ENCODE data around the gene SNAI1. TPM values are rescaled to one million over a fixed set of nuclear protein-coding genes. Genes with fewer than 3 reads are reported as not detected.
"Not testable (repeated sequence)": the region's sequence is repeated elsewhere in the genome, so short reads cannot be mapped to it uniquely, and the experiment has no call there.

The SNAI1 gene
- total RNA-seq, 8 experiments from 2014 or later, result 0.66 to 5.2 (median 1.9) TPM

DNA sequence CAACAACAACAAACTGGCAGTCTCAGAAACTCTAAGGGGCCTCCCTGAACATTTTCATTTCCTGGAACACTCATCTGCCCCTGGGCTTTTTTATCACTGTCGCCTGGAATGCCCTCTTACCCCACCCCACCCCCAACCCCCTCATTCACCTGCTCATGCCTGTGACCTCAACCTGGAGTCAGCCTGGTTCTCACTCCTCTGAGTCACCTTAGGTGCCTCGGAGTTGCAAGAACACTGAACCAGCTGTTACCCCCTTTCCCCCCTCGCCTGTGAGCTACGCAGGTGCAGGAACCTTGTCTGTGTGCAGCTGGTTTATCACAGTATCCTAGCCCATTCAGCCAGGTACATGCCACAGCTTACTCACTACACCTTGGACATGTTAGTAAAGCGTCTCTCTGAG, 12.8 kb upstream of the SNAI1 start:
- in situ Hi-C loops (cut with MboI; ENCODE audit: low pct_unique_long_range_greater_than_20kb in 2 of 9, low sequenced_read_pairs in 9 of 9, unreplicated experiment in 9 of 9), result loop anchor here in 2 of 9 experiments (10.0 kb wide), 1 partner anchor 105 kb away; no protein-coding TSS in a partner anchor
- WGBS, 10 experiments, result 80 to 100% (median 89%) methylated on average over 1 to 2 of the region's 5 CpGs; no CpG with 5 or more reads in 7 of the 10 experiments
- no peak for ATAC-seq (replicated peaks in 6 of 8)
- H3K27ac ChIP-seq, result no peak overlapping the region
- H3K4me3 ChIP-seq, result no peak overlapping the region
- H3K4me1 ChIP-seq (replicated peaks in 1 of 2), result no peaks in the 10 kb centered on the region

DNA sequence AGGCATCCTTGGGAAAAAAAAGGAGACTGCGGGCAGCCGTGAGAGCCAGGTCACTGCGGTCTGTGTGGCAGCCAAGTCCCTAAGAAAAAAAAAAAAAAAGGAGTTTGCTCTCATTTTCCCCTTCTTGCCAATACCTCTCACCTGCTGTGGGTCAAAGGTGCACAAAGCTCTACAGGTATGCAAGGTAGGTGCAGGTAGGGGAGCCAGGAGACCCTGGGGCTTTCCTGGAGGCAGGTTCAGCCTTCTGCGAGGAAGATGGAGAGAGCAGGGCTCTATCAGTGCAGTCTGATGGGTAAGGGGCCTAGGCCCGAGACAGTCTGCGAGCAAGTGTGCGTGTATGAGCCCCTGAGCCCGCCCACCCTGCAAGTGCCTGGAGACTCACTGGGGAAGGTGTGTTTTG, 12.3 kb upstream of the SNAI1 start:
- in situ Hi-C loops (cut with MboI; ENCODE audit: low pct_unique_long_range_greater_than_20kb in 2 of 9, low sequenced_read_pairs in 9 of 9, unreplicated experiment in 9 of 9), result loop anchor here in 2 of 9 experiments (10.0 kb wide), 1 partner anchor 104 kb away; no protein-coding TSS in a partner anchor
- Histone ChIP-seq H3K27ac (no peak overlapping the region), H3K4me1 (replicated peaks in 1 of 2) (no peaks in the 10 kb centered on the region), H3K4me3 (no peak overlapping the region)
- ATAC-seq (replicated peaks in 6 of 8), result no peak
- WGBS, 10 experiments, result 60 to 100% (median 90%) methylated on average over 1 to 3 of the region's 8 CpGs; no CpG with 5 or more reads in 4 of the 10 experiments

GRCh38 chr20:49973981-49974380, 8.8 kb upstream of the SNAI1 start:
- 58 to 100% (median 75%) methylated on average over 1 to 4 of the region's 4 CpGs; no CpG with 5 or more reads in 3 of the 10 experiments for WGBS, 10 experiments
- ATAC-seq (replicated peaks in 6 of 8), result no peak
- Histone ChIP-seq H3K4me3 (no peak overlapping the region), H3K4me1 (replicated peaks in 1 of 2) (no peaks in the 10 kb centered on the region), H3K27ac (no peak overlapping the region)
- in situ Hi-C loops (cut with MboI; ENCODE audit: low pct_unique_long_range_greater_than_20kb in 2 of 9, low sequenced_read_pairs in 9 of 9, unreplicated experiment in 9 of 9), result loop anchor here in 2 of 9 experiments (10.0 kb wide), 1 partner anchor 101 kb away; no protein-coding TSS in a partner anchor

DNA sequence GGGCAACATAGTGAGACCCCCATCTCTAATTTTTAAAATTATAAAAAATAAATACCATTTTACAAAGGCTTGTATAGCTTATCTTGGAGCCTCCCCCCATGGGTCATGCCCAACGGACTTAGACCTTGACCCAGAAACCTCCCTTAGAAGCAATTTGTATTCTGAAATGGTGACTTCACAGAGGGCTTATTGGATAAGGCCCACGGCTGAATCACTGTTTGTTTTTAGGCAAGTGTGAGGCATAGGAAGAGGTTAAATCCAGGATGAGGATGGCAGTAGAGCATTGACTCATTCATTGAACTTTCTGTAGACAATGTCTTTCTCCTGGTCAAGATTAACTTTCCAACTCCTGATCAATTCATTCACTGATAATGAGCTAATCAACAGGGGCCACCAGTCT, 6.2 kb upstream of the SNAI1 start:
- in situ Hi-C loops (cut with MboI; ENCODE audit: low pct_unique_long_range_greater_than_20kb in 2 of 9, low sequenced_read_pairs in 9 of 9, unreplicated experiment in 9 of 9), result loop anchor here in 3 of 9 experiments (10.0 to 25.0 kb wide), 2 partner anchors 98 to 186 kb away; partner anchors contain the start of gene PEDS1 (in 1 of the 3)
- ATAC-seq (replicated peaks in 6 of 8), result no peak
- 17 to 55% (median 28%) methylated on average over 1 to 2 of the region's 2 CpGs; no CpG with 5 or more reads in 4 of the 10 experiments for WGBS, 10 experiments

GRCh38 chr20:49977740-49978139, 5.0 kb upstream of the SNAI1 start:
- peaks cover 0 to 10% of the 10 kb centered on the region in 2 donors for H3K4me1 ChIP-seq (replicated peaks in 1 of 2)
- ATAC-seq (replicated peaks in 6 of 8); H3K4me3 ChIP-seq; H3K27ac ChIP-seq: not testable (repeated sequence)
- in situ Hi-C loops (cut with MboI; ENCODE audit: low pct_unique_long_range_greater_than_20kb in 2 of 9, low sequenced_read_pairs in 9 of 9, unreplicated experiment in 9 of 9), result loop anchor here in 3 of 9 experiments (10.0 to 25.0 kb wide), 2 partner anchors 97 to 185 kb away; partner anchors contain the start of gene PEDS1 (in 1 of the 3)
- WGBS, 10 experiments, result 57 to 100% (median 100%) methylated on average over 1 to 2 of the region's 2 CpGs; no CpG with 5 or more reads in 5 of the 10 experiments

More for the DNA sequence above, 6.2 kb upstream of the SNAI1 start:
- Histone ChIP-seq H3K4me3 (no peak overlapping the region), H3K4me1 (replicated peaks in 1 of 2) (peaks cover 0 to 3% of the 10 kb centered on the region in 2 donors), H3K27ac (no peak overlapping the region)

DNA sequence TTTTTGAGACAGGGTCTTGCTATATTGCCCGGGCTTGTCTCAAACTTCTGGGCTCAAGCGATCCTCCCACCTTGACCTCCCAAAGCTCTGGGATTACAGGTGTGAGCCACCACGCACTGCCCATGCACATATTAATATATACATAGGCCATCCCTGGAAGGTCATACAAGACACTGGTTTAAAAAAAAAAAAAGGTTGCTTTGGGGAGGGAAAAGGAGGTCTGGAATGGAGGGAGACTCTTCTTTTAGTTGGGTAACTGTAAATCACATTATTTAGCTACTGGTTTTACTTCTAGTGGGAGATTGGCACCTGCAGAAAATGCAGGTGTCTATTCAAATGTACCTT, 4.1 kb upstream of the SNAI1 start:
- Histone ChIP-seq H3K4me1 (replicated peaks in 1 of 2) (peaks cover 4 to 13% of the 10 kb centered on the region in 2 donors), H3K27ac (no peak overlapping the region), H3K4me3 (no peak overlapping the region)
- in situ Hi-C loops (cut with MboI; ENCODE audit: low pct_unique_long_range_greater_than_20kb in 2 of 9, low sequenced_read_pairs in 9 of 9, unreplicated experiment in 9 of 9), result loop anchor here in 3 of 9 experiments (10.0 to 25.0 kb wide), 2 partner anchors 96 to 184 kb away; partner anchors contain the start of gene PEDS1 (in 1 of the 3)
- ATAC-seq (replicated peaks in 6 of 8), result no peak
- WGBS, 10 experiments, result 17 to 93% (median 61%) methylated on average over 1 to 3 of the region's 3 CpGs; no CpG with 5 or more reads in 3 of the 10 experiments

DNA sequence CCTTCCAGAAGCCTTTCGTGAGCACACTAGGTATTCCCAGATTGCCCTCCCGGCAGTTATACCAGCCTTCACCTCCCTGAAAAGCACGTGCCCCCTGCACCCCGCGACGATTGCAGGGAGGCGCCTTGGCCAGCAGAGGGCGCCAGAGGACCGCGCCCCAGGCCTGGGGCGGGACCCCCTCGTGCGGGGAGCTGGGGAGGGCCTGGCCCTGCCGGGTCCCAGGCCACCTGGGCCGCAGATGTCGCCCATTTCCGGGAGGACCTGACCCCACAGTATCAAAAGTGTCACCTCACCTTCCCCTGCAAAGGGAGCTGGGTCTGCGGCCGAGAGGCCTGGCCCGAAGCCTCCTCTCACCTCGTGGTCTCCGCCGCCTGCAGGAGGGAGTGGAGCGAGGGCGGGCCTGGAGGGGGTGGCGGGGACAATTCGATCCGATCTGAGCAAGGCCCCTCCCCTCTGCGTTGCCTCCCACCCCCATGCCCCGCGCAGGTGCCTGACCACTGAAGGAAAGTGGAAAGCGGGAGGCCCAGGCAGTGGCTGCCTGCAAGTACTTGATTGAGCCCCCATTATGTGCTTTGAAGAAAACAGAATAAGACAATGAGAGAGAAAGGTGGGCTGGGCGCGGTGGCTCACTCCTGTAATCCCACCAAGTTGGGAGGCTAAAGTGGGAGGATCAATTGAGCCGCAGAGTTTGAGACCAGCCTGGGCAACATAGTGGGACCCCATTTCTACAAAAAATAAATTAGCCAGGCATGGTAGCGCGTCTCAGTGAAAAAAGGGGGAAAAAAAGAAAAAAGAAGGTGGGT, 3.5 kb upstream of the SNAI1 start:
- Histone ChIP-seq H3K4me3 (peak overlapping the region in 2 of 5 donors; percentile 6 to 12), H3K4me1 (replicated peaks in 1 of 2) (peaks cover 4 to 19% of the 10 kb centered on the region in 2 donors), H3K27ac (no peak overlapping the region)
- in situ Hi-C loops (cut with MboI; ENCODE audit: low pct_unique_long_range_greater_than_20kb in 2 of 9, low sequenced_read_pairs in 9 of 9, unreplicated experiment in 9 of 9), result loop anchor here in 3 of 9 experiments (10.0 to 25.0 kb wide), 2 partner anchors 96 to 183 kb away; partner anchors contain the start of gene PEDS1 (in 1 of the 3)
- WGBS, 10 experiments, result 0 to 100% (median 73%) methylated on average over 1 to 15 of the region's 37 CpGs; no CpG with 5 or more reads in 2 of the 10 experiments
- ATAC-seq (replicated peaks in 6 of 8), result peak; percentile 14 to 71 (median 17)

DNA sequence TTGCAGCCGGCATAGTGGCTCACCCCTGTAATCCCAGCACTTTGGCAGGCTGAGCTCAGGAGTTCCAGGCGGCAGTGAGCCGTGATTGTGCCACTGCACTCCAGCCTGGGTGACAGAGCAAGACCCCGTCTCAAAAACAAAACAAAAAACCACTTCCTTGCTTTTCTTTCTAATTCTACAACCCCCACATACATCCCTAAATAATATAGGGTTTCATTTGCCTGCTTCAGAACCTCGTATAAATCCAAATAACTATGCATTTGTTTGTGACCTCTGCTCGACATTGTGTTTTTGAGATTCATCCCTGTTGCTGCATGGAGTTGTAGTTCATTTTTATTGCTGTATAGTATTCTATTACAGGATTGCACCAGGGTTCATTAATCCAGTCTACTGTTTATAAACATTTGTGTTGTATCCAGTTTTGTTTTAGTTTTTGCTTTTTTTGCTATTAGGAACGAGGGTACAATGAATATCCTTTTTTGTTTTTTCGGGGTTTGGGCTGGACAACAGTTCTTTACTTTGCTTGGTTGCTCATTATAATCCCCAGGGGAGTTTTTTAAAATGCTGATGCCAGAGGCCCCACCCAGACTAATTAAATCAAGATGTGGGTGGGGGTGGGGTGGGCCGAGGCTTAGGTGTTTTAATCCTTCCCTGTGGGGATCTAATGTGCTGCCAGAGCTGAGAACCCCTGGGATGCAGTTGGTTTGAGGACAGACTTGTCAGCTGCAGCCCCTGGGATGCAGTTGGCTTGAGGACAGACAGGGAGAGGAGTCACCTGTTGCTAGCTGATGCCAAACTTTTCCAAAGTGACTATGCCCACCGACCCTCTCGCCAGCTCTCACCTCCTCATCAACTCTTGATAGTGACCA, 2.4 kb upstream of the SNAI1 start:
- no peak overlapping the region for H3K4me3 ChIP-seq
- 18 to 100% (median 73%) methylated on average over 1 to 9 of the region's 11 CpGs; no CpG with 5 or more reads in 1 of the 10 experiments for WGBS, 10 experiments
- H3K27ac ChIP-seq, result no peak overlapping the region
- in situ Hi-C loops (cut with MboI; ENCODE audit: low pct_unique_long_range_greater_than_20kb in 2 of 9, low sequenced_read_pairs in 9 of 9, unreplicated experiment in 9 of 9), result loop anchor here in 4 of 9 experiments (5.0 to 25.0 kb wide), 5 partner anchors 82 to 182 kb away; partner anchors contain the start of gene PEDS1 (in 1 of the 4)
- peaks cover 4 to 20% of the 10 kb centered on the region in 2 donors for H3K4me1 ChIP-seq (replicated peaks in 1 of 2)
- no peak for ATAC-seq (replicated peaks in 6 of 8)

- no peak for ATAC-seq (replicated peaks in 6 of 8)
- WGBS, 10 experiments, result 77 to 93% (median 93%) methylated on average over 3 to 8 of the region's 23 CpGs; no CpG with 5 or more reads in 7 of the 10 experiments
- in situ Hi-C loops (cut with MboI; ENCODE audit: low pct_unique_long_range_greater_than_20kb in 2 of 9, low sequenced_read_pairs in 9 of 9, unreplicated experiment in 9 of 9), result loop anchor here in 4 of 9 experiments (5.0 to 25.0 kb wide), 5 partner anchors 81 to 181 kb away; partner anchors contain the start of gene PEDS1 (in 1 of the 4)
- H3K4me3 ChIP-seq, result no peak overlapping the region
- peak overlapping the region in 1 of 2 donors; percentile 28 for H3K27ac ChIP-seq
- peaks cover 4 to 20% of the 10 kb centered on the region in 2 donors for H3K4me1 ChIP-seq (replicated peaks in 1 of 2)
Observed at GRCh38 chr20:49981218-49982071, 1.3 kb upstream of the SNAI1 start.

DNA sequence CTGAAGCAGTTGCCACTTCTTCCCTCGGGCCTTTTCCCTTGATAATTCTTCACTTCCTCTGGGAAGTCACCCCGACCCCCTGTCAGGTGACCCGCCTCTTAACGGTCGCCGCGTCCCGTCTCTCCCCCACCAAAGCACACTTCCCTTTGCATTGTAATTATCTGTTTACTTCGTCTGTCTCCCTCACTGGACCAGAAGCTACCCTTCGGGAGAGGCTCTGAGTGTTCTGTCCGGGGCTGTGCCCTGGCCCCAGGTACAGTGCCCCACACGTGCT, 771 bp upstream of the SNAI1 start:
- peak overlapping the region in 1 of 2 donors; percentile 28 for H3K27ac ChIP-seq
- H3K4me1 ChIP-seq (replicated peaks in 1 of 2), result peaks cover 4 to 20% of the 10 kb centered on the region in 2 donors
- WGBS, 10 experiments, result 20 to 60% (median 23%) methylated on average over 1 to 6 of the region's 12 CpGs; no CpG with 5 or more reads in 7 of the 10 experiments
- peak overlapping the region in 4 of 5 donors; percentile 35 to 50 (median 48) for H3K4me3 ChIP-seq
- no peak for ATAC-seq (replicated peaks in 6 of 8)
- in situ Hi-C loops (cut with MboI; ENCODE audit: low pct_unique_long_range_greater_than_20kb in 2 of 9, low sequenced_read_pairs in 9 of 9, unreplicated experiment in 9 of 9), result loop anchor here in 4 of 9 experiments (5.0 to 25.0 kb wide), 5 partner anchors 80 to 180 kb away; partner anchors contain the start of gene PEDS1 (in 1 of the 4)

GRCh38 chr20:49983123-49983847, 505 bp downstream of the SNAI1 start:
- in situ Hi-C loops (cut with MboI; ENCODE audit: low pct_unique_long_range_greater_than_20kb in 2 of 9, low sequenced_read_pairs in 9 of 9, unreplicated experiment in 9 of 9), result loop anchor here in 4 of 9 experiments (5.0 to 25.0 kb wide), 5 partner anchors 79 to 179 kb away; partner anchors contain the start of gene PEDS1 (in 1 of the 4)

More at GRCh38 chr20:49983123-49983847, 505 bp downstream of the SNAI1 start:
- Histone ChIP-seq H3K27ac (peak overlapping the region in 1 of 2 donors; percentile 40), H3K4me3 (peak overlapping the region; percentile 35 to 50 (median 46)), H3K4me1 (replicated peaks in 1 of 2) (peaks cover 4 to 25% of the 10 kb centered on the region in 2 donors)
- 0 to 89% (median 43%) methylated on average over 1 to 3 of the region's 24 CpGs; no CpG with 5 or more reads in 6 of the 10 experiments for WGBS, 10 experiments
- ATAC-seq (replicated peaks in 6 of 8), result peak in 3 of 8 experiments; percentile 0 to 5 (median 2)

All from motor neuron (in vitro differentiated cells).